Astrocyte (in vitro differentiated cells and primary cell): ENCODE results near the gene SPSB2. TPM values are rescaled to one million over a fixed set of nuclear protein-coding genes. Genes with fewer than 3 reads are reported as not detected.
"Not testable (repeated sequence)": the region's sequence is repeated elsewhere in the genome, so short reads cannot be mapped to it uniquely, and the experiment has no call there.

ENCODE experiments used
- DNase-seq: peaks from one replicate; pipeline ENCODE4 v3.0.0-alpha.2; 2010; ENCODE audit warnings: low read depth
- FAIRE-seq: peaks from 2 replicates; lab custom pipeline; 2011; peaks lifted over from hg19 to GRCh38; lab: Jason Lieb, UNC
- H2AFZ ChIP-seq: 2 replicates; pipeline ENCODE4 v1.6.0; 2012; ENCODE audit warnings: low read depth, low read length, inconsistent platforms
- H3K27ac ChIP-seq: 2 replicates; pipeline ENCODE4 v1.5.1; 2011; ENCODE audit warnings: low read depth, low read length, inconsistent platforms
- H3K27me3 ChIP-seq: 2 replicates; pipeline ENCODE4 v1.6.0; 2011; ENCODE audit warnings: low read length, inconsistent platforms; ENCODE audit not compliant: insufficient read depth
- H3K36me3 ChIP-seq: 2 replicates; pipeline ENCODE4 v1.5.1; 2011; ENCODE audit warnings: low read length, inconsistent platforms; ENCODE audit not compliant: insufficient read depth
- H3K4me1 ChIP-seq: 2 replicates; pipeline ENCODE4 v1.5.1; 2011; ENCODE audit warnings: low read length, inconsistent platforms; ENCODE audit not compliant: insufficient read depth
- H3K4me2 ChIP-seq: 2 replicates; pipeline ENCODE4 v1.6.0; 2012; ENCODE audit warnings: low read length, inconsistent platforms
- H3K4me3 ChIP-seq: 2 replicates; pipeline ENCODE4 v1.5.1; 2011; ENCODE audit warnings: low read depth, mild to moderate bottlenecking, low read length, inconsistent platforms; ENCODE audit not compliant: insufficient read depth
- H3K79me2 ChIP-seq: 2 replicates; pipeline ENCODE4 v1.6.0; 2012; ENCODE audit warnings: mild to moderate bottlenecking, low read length, inconsistent platforms; ENCODE audit not compliant: insufficient read depth
- H3K9ac ChIP-seq: 2 replicates; pipeline ENCODE4 v1.6.0; 2012; ENCODE audit warnings: mild to moderate bottlenecking, low read length, inconsistent platforms
- H3K9me3 ChIP-seq: 2 replicates; pipeline ENCODE4 v1.5.1; 2012; ENCODE audit warnings: low read depth, mild to moderate bottlenecking, low read length, inconsistent platforms; ENCODE audit not compliant: insufficient read depth
- H4K20me1 ChIP-seq: 2 replicates; pipeline ENCODE4 v1.6.0; 2012; ENCODE audit warnings: low read length, inconsistent platforms; ENCODE audit not compliant: insufficient read depth
- H3K27ac Mint-ChIP-seq: one replicate; pipeline ENCODE4 v1.8.0; 2021; ENCODE audit warnings: mild to moderate bottlenecking, mixed read lengths; ENCODE audit not compliant: unreplicated experiment
- H3K27me3 Mint-ChIP-seq: one replicate; pipeline ENCODE4 v1.8.0; 2021; ENCODE audit warnings: low read depth, mixed read lengths; ENCODE audit not compliant: unreplicated experiment
- H3K36me3 Mint-ChIP-seq: one replicate; pipeline ENCODE4 v1.8.0; 2021; ENCODE audit warnings: low read depth, mixed read lengths; ENCODE audit not compliant: unreplicated experiment
- H3K4me1 Mint-ChIP-seq: one replicate; pipeline ENCODE4 v1.8.0; 2021; ENCODE audit warnings: low read depth, mixed read lengths; ENCODE audit not compliant: unreplicated experiment
- H3K4me3 Mint-ChIP-seq: one replicate; pipeline ENCODE4 v1.8.0; 2021; ENCODE audit warnings: mild to moderate bottlenecking, moderate library complexity, mixed read lengths; ENCODE audit not compliant: unreplicated experiment
- H3K9me3 Mint-ChIP-seq: one replicate; pipeline ENCODE4 v1.8.0; 2021; ENCODE audit warnings: mild to moderate bottlenecking, mixed read lengths; ENCODE audit not compliant: unreplicated experiment
- EZH2 ChIP-seq: IDR thresholded peaks from 2 replicates; pipeline ENCODE4 v1.6.1; 2012; ENCODE audit warnings: mild to moderate bottlenecking, low read length, inconsistent platforms; ENCODE audit not compliant: insufficient read depth
- total RNA-seq: library from RNA; stranded (reverse); gene quantifications from 2 replicates; pipeline ENCODE4 v1.2.1, GENCODE V29; 2021
- TF ChIP-seq, protein P1 (sequence below): IDR thresholded peaks from 2 replicates; pipeline ENCODE4 v1.5.1; 2011; ENCODE audit warnings: low read depth, mild to moderate bottlenecking, inconsistent platforms, low read length, moderate library complexity; ENCODE audit not compliant: insufficient read depth

SPSB2 gene
- total RNA-seq, 1 donor from 2014 or later, result 4.9 TPM

DNA sequence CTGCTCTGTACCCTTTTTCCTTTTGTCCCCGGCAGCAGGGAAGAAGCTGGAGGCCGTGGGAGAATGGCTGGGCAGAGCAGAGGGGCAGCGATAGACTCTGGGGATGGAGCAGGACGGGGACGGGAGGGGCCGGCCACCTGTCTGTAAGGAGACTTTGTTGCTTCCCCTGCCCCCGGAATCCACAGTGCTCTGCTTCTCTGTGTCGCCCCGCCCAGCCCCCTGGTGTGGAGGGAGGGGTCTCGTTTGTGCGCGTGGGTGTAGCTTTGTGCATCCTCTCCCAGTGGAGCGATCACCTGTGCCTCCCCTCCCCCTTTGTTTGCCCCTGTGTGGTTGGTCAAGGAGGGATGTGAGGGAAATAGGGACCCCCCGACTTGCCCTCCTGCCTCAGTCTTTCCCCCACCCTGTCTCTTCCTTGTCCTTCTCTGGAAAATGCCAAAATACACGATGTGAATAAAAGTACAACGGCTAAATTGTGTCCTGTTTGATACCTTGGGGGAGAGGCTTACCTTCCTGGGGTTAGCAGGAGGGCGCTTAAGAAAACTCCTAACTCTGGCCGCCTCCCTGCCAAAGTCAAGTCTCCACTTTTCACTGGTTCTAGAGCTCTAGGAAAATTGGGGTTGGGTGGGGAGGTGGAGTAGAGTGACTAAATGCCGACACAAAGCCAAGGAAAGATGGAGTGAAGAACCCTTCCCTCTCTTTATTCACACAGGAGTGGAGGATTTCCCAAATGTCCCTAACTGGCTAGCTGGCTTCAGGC, 6.8 kb downstream of the SPSB2 start:
- Histone ChIP-seq H4K20me1 (peaks cover 39% of the 10 kb centered on the region), H3K9me3 (no peaks in the 10 kb centered on the region), H3K4me3 (peak overlapping the region; percentile 64), H3K27me3 (no peaks in the 10 kb centered on the region), H3K9ac (peak overlapping the region; percentile 92), H3K4me1 (peaks cover 28% of the 10 kb centered on the region), H3K79me2 (peaks cover 39% of the 10 kb centered on the region), H3K27ac (peak overlapping the region; percentile 68), H3K36me3 (peaks cover 27% of the 10 kb centered on the region), H2AFZ (peak overlapping the region; percentile 76), H3K4me2 (peak overlapping the region; percentile 94)
- H3K27ac Mint-ChIP-seq, result no peak overlapping the region
- H3K4me3 Mint-ChIP-seq, result peak overlapping the region; percentile 87
- H3K9me3 Mint-ChIP-seq, result no peaks in the 10 kb centered on the region
- H3K27me3 Mint-ChIP-seq, result no peaks in the 10 kb centered on the region
- peaks cover 18% of the 10 kb centered on the region for H3K4me1 Mint-ChIP-seq
- DNase-seq, result no peak
- no peak for TF ChIP-seq EZH2
- TF ChIP-seq, protein P1, sequence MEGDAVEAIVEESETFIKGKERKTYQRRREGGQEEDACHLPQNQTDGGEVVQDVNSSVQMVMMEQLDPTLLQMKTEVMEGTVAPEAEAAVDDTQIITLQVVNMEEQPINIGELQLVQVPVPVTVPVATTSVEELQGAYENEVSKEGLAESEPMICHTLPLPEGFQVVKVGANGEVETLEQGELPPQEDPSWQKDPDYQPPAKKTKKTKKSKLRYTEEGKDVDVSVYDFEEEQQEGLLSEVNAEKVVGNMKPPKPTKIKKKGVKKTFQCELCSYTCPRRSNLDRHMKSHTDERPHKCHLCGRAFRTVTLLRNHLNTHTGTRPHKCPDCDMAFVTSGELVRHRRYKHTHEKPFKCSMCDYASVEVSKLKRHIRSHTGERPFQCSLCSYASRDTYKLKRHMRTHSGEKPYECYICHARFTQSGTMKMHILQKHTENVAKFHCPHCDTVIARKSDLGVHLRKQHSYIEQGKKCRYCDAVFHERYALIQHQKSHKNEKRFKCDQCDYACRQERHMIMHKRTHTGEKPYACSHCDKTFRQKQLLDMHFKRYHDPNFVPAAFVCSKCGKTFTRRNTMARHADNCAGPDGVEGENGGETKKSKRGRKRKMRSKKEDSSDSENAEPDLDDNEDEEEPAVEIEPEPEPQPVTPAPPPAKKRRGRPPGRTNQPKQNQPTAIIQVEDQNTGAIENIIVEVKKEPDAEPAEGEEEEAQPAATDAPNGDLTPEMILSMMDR, result no peak
- FAIRE-seq, result peak; percentile 9
- peaks cover 41% of the 10 kb centered on the region for H3K36me3 Mint-ChIP-seq

- DNase-seq, H2AFZ ChIP-seq, H3K27me3 Mint-ChIP-seq, H3K27ac ChIP-seq, H3K4me3 ChIP-seq, FAIRE-seq, H3K9me3 ChIP-seq, H3K9me3 Mint-ChIP-seq, H3K9ac ChIP-seq, H3K4me2 ChIP-seq, H3K27ac Mint-ChIP-seq, H3K27me3 ChIP-seq: not testable (repeated sequence)
- H3K36me3 Mint-ChIP-seq, result peaks cover 36% of the 10 kb centered on the region
- peaks cover 12% of the 10 kb centered on the region for H3K4me1 Mint-ChIP-seq
- peaks cover 29% of the 10 kb centered on the region for H3K36me3 ChIP-seq
- H4K20me1 ChIP-seq, result peaks cover 29% of the 10 kb centered on the region
- peak overlapping the region; percentile 29 for H3K4me3 Mint-ChIP-seq
- peaks cover 26% of the 10 kb centered on the region for H3K4me1 ChIP-seq
- peaks cover 30% of the 10 kb centered on the region for H3K79me2 ChIP-seq
Observed at GRCh38 chr12:6865307-6865706, 7.8 kb downstream of the SPSB2 start.

DNA sequence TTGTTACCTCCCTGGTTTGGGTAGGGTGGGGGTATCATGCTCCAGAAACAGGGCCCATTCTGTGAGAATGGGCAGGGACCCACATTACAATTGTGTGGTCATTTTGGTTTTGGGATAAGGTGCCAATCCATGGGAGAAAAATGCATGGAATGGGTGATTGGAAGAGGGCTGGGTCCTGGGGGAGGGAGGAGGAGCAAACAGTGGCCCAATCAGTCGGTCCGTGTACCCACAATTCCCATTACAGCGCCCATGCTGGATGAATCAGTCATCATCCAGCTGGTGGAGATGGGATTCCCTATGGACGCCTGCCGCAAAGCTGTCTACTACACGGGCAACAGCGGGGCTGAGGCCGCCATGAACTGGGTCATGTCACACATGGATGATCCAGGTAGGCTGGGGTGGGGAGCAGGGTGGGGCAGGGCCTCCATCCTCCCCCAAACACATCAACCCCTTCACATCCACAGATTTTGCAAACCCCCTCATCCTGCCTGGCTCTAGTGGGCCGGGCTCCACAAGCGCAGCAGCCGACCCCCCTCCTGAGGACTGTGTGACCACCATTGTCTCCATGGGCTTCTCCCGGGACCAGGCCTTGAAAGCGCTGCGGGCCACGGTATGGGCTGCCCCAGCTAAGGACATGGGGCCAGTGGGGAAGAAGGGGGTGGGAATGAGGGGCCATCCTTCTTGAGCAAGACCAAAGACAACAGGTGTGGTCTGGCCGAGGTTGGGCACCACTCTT, 9.3 kb downstream of the SPSB2 start:
- H3K27me3 ChIP-seq, result no peaks in the 10 kb centered on the region
- peak overlapping the region; percentile 34 for H3K27ac Mint-ChIP-seq
- no peak overlapping the region for H3K4me3 ChIP-seq
- peaks cover 28% of the 10 kb centered on the region for H3K36me3 ChIP-seq
- peaks cover 14% of the 10 kb centered on the region for H3K79me2 ChIP-seq
- H3K27ac ChIP-seq, result no peak overlapping the region
- H3K36me3 Mint-ChIP-seq, result peaks cover 29% of the 10 kb centered on the region
- H3K4me2 ChIP-seq, result no peak overlapping the region
- no peaks in the 10 kb centered on the region for H3K9me3 Mint-ChIP-seq
- H2AFZ ChIP-seq, result no peak overlapping the region
- peaks cover 14% of the 10 kb centered on the region for H3K4me1 ChIP-seq
- TF ChIP-seq EZH2, result no peak
- TF ChIP-seq, protein P1, result no peak
- peaks cover under 1% of the 10 kb centered on the region for H3K4me1 Mint-ChIP-seq
- no peaks in the 10 kb centered on the region for H3K27me3 Mint-ChIP-seq
- no peak overlapping the region for H3K9ac ChIP-seq
- no peaks in the 10 kb centered on the region for H3K9me3 ChIP-seq
- H4K20me1 ChIP-seq, result peaks cover 13% of the 10 kb centered on the region
- no peak for DNase-seq
- FAIRE-seq, result no peak
- H3K4me3 Mint-ChIP-seq, result no peak overlapping the region
